ENCODE measurements around the gene TM9SF3. TPM values are rescaled to one million over a fixed set of nuclear protein-coding genes. Genes with fewer than 3 reads are reported as not detected.
"Not testable (repeated sequence)": the region's sequence is repeated elsewhere in the genome, so short reads cannot be mapped to it uniquely, and the experiment has no call there.

Gene TM9SF3
- total RNA-seq, 1 donor from 2014 or later: 121 TPM

GRCh38 chr10:96570511-96570910 is 16.3 kb downstream of the TM9SF3 start:
- DNase-seq (ENCODE audit: low read depth, low spot score): no peak

- no peak for DNase-seq (ENCODE audit: low read depth, low spot score)
These were observed 18.4 kb downstream of the TM9SF3 start for GRCh38 chr10:96568402-96568801.

- no peak for DNase-seq (ENCODE audit: low read depth, low spot score)
These were observed 21.0 kb downstream of the TM9SF3 start for GRCh38 chr10:96565774-96566173.

GRCh38 chr10:96560966-96561887 is 25.6 kb downstream of the TM9SF3 start:
- no peak for DNase-seq (ENCODE audit: low read depth, low spot score)

- no peak for DNase-seq (ENCODE audit: low read depth, low spot score)
These were observed 26.3 kb downstream of the TM9SF3 start for GRCh38 chr10:96560489-96560888.

GRCh38 chr10:96556003-96556402 is 30.8 kb downstream of the TM9SF3 start:
- no peak for DNase-seq (ENCODE audit: low read depth, low spot score)

GRCh38 chr10:96555330-96555729 is 31.5 kb downstream of the TM9SF3 start:
- DNase-seq (ENCODE audit: low read depth, low spot score): no peak

GRCh38 chr10:96548589-96548988 is 38.2 kb downstream of the TM9SF3 start:
- no peak for DNase-seq (ENCODE audit: low read depth, low spot score)

GRCh38 chr10:96545558-96545957 is 41.3 kb downstream of the TM9SF3 start:
- not testable (repeated sequence) for DNase-seq (ENCODE audit: low read depth, low spot score)

GRCh38 chr10:96541921-96542320 is 44.9 kb downstream of the TM9SF3 start:
- no peak for DNase-seq (ENCODE audit: low read depth, low spot score)

GRCh38 chr10:96540240-96540639 is 46.6 kb downstream of the TM9SF3 start:
- DNase-seq (ENCODE audit: low read depth, low spot score): no peak

GRCh38 chr10:96538683-96539082 is 48.1 kb downstream of the TM9SF3 start:
- no peak for DNase-seq (ENCODE audit: low read depth, low spot score)

- DNase-seq (ENCODE audit: low read depth, low spot score): no peak
These were observed 50.7 kb downstream of the TM9SF3 start for GRCh38 chr10:96536129-96536528.

- DNase-seq (ENCODE audit: low read depth, low spot score): no peak
These were observed 54.3 kb downstream of the TM9SF3 start for GRCh38 chr10:96532523-96532922.

GRCh38 chr10:96529634-96530279 is 57.1 kb downstream of the TM9SF3 start:
- no peak for DNase-seq (ENCODE audit: low read depth, low spot score)

- DNase-seq (ENCODE audit: low read depth, low spot score): no peak
These were observed 62.1 kb downstream of the TM9SF3 start for GRCh38 chr10:96524741-96525140.

GRCh38 chr10:96517284-96517683 is 69.5 kb downstream of the TM9SF3 start:
- DNase-seq (ENCODE audit: low read depth, low spot score): no peak

GRCh38 chr10:96516337-96516736 is 70.5 kb downstream of the TM9SF3 start:
- no peak for DNase-seq (ENCODE audit: low read depth, low spot score)

GRCh38 chr10:96513698-96514561 is 72.9 kb downstream of the TM9SF3 start, which contains the start of gene TLL2:
TSS of gene TLL2 (minus strand) at chr10:96513926. CDS start at chr10:96513685, 241 bp downstream.
- DNase-seq (ENCODE audit: low read depth, low spot score): peak; percentile 56

GRCh38 chr10:96513305-96513697 is 73.5 kb downstream of the TM9SF3 start:
- DNase-seq (ENCODE audit: low read depth, low spot score): no peak

GRCh38 chr10:96512524-96513304 is 74.1 kb downstream of the TM9SF3 start:
- no peak for DNase-seq (ENCODE audit: low read depth, low spot score)

Data from pulmonary artery endothelial cell (primary cell).